H9 (cell line): ENCODE data around the gene PHF20. TPM values are rescaled to one million over a fixed set of nuclear protein-coding genes. Genes with fewer than 3 reads are reported as not detected.

Experiments
- DNase-seq: peaks from one replicate; pipeline ENCODE4 v3.0.0-alpha.2; 2017
- H2AFZ ChIP-seq: one replicate; pipeline ENCODE4 v1.6.1; 2013; ENCODE audit warnings: mild to moderate bottlenecking, low read length, control low read depth, moderate library complexity
- H2AK5ac ChIP-seq: 2 replicates; pipeline ENCODE4 v1.6.1; 2013; ENCODE audit warnings: low read length, control low read depth, mixed read lengths; ENCODE audit not compliant: insufficient read length
- H2BK120ac ChIP-seq: one replicate; pipeline ENCODE4 v1.6.1; 2013; ENCODE audit warnings: low read depth, mild to moderate bottlenecking, low read length, control low read depth, inconsistent platforms; ENCODE audit not compliant: poor library complexity, severe bottlenecking
- H2BK12ac ChIP-seq: 2 replicates; pipeline ENCODE4 v1.6.1; 2013; ENCODE audit warnings: low read length, control low read depth, mixed read lengths, low read depth; ENCODE audit not compliant: insufficient read length
- H2BK15ac ChIP-seq: 2 replicates; pipeline ENCODE4 v1.6.1; 2013; ENCODE audit warnings: low read depth, low read length, control low read depth
- H2BK20ac ChIP-seq: one replicate; pipeline ENCODE4 v1.6.1; 2013; ENCODE audit warnings: low read depth, mild to moderate bottlenecking, low read length, control low read depth, inconsistent platforms; ENCODE audit not compliant: poor library complexity, severe bottlenecking
- H2BK5ac ChIP-seq: 2 replicates; pipeline ENCODE4 v1.6.1; 2013; ENCODE audit warnings: low read length, control low read depth, mixed read lengths; ENCODE audit not compliant: insufficient read length
- H3K14ac ChIP-seq: 2 replicates; pipeline ENCODE4 v1.6.1; 2013; ENCODE audit warnings: low read length, control low read depth; ENCODE audit not compliant: insufficient read depth
- H3K18ac ChIP-seq: 2 replicates; pipeline ENCODE4 v1.6.1; 2013; ENCODE audit warnings: low read depth, mild to moderate bottlenecking, mixed read lengths, low read length, control low read depth; ENCODE audit not compliant: insufficient read length
- H3K23ac ChIP-seq: 2 replicates; pipeline ENCODE4 v1.6.1; 2013; ENCODE audit warnings: low read length, control low read depth, mixed read lengths, low read depth; ENCODE audit not compliant: insufficient read length
- H3K23me2 ChIP-seq: 2 replicates; pipeline ENCODE4 v1.6.1; 2013; ENCODE audit warnings: low read depth, mild to moderate bottlenecking, mixed read lengths, low read length, control low read depth; ENCODE audit not compliant: insufficient read length, poor library complexity, severe bottlenecking
- H3K27ac ChIP-seq: 2 replicates; pipeline ENCODE4 v1.5.1; 2013; ENCODE audit warnings: low read length, control low read depth, mixed read lengths, low read depth; ENCODE audit not compliant: insufficient read length
- H3K27me3 ChIP-seq: 2 replicates; pipeline ENCODE4 v1.6.1; 2013; ENCODE audit warnings: low read length, control low read depth, inconsistent platforms; ENCODE audit not compliant: insufficient read depth
- H3K4ac ChIP-seq: 2 replicates; pipeline ENCODE4 v1.6.1; 2013; ENCODE audit warnings: low read depth, mild to moderate bottlenecking, control low read depth, inconsistent platforms, low read length, moderate library complexity
- H3K4me1 ChIP-seq: 2 replicates; pipeline ENCODE4 v1.6.1; 2013; ENCODE audit warnings: low read length, control low read depth, inconsistent platforms; ENCODE audit not compliant: insufficient read depth
- H3K4me2 ChIP-seq: 2 replicates; pipeline ENCODE4 v1.6.1; 2013; ENCODE audit warnings: low read length, control low read depth, mixed read lengths; ENCODE audit not compliant: insufficient read length, insufficient read depth
- H3K56ac ChIP-seq: 2 replicates; pipeline ENCODE4 v1.6.1; 2013; ENCODE audit warnings: low read depth, mild to moderate bottlenecking, mixed read lengths, low read length, control low read depth; ENCODE audit not compliant: insufficient read length
- H3K79me1 ChIP-seq: 2 replicates; pipeline ENCODE4 v1.6.1; 2013; ENCODE audit warnings: low read depth, mild to moderate bottlenecking, moderate library complexity, low read length, control low read depth, inconsistent platforms; ENCODE audit not compliant: insufficient read depth, poor library complexity, severe bottlenecking
- H3K79me2 ChIP-seq: 2 replicates; pipeline ENCODE4 v1.6.1; 2013; ENCODE audit warnings: low read length, control low read depth, inconsistent platforms; ENCODE audit not compliant: insufficient read depth
- H3K9ac ChIP-seq: 2 replicates; pipeline ENCODE4 v1.6.1; 2013; ENCODE audit warnings: low read length, control low read depth, mixed read lengths; ENCODE audit not compliant: insufficient read length; ENCODE audit errors: extremely low read depth
- H3K9me3 ChIP-seq: one replicate; pipeline ENCODE4 v1.6.1; 2013; ENCODE audit warnings: low read depth, low read length, inconsistent platforms; ENCODE audit not compliant: control insufficient read depth
- H3T11ph ChIP-seq: one replicate; pipeline ENCODE4 v1.6.1; 2013; ENCODE audit warnings: mild to moderate bottlenecking, low read length, control low read depth, inconsistent platforms
- H4K20me1 ChIP-seq: one replicate; pipeline ENCODE4 v1.6.1; 2013; ENCODE audit not compliant: control insufficient read depth, insufficient read length, insufficient read depth
- H4K5ac ChIP-seq: 2 replicates; pipeline ENCODE4 v1.6.1; 2013; ENCODE audit warnings: low read depth, mild to moderate bottlenecking, mixed read lengths, low read length, control low read depth; ENCODE audit not compliant: insufficient read length
- H4K8ac ChIP-seq: replicated peaks from 2 replicates; pipeline ENCODE4 v1.6.1; 2013; ENCODE audit warnings: low read length, control low read depth, mixed read lengths, low read depth; ENCODE audit not compliant: insufficient read length
- H4K91ac ChIP-seq: 2 replicates; pipeline ENCODE4 v1.6.1; 2013; ENCODE audit warnings: low read depth, mild to moderate bottlenecking, moderate library complexity, mixed read lengths, low read length, control low read depth; ENCODE audit not compliant: insufficient read length
- H3K27ac Mint-ChIP-seq, 3 experiments: 2 replicates in 2 of 3; 3 replicates in 1 of 3; pipeline ENCODE4 v1.8.0; 2020 to 2021; ENCODE audit warnings: mixed read lengths in 3 of 3, mild to moderate bottlenecking in 1 of 3, moderate library complexity in 1 of 3
- H3K27me3 Mint-ChIP-seq: 2 replicates; pipeline ENCODE4 v1.8.0; 2021; ENCODE audit warnings: low read depth, mild to moderate bottlenecking, moderate library complexity, mixed read lengths
- H3K36me3 Mint-ChIP-seq, 3 experiments: 2 replicates in 2 of 3; 3 replicates in 1 of 3; pipeline ENCODE4 v1.8.0; 2020 to 2021; ENCODE audit warnings: low read depth in 3 of 3, mixed read lengths in 3 of 3; ENCODE audit not compliant: insufficient read depth in 1 of 3
- H3K4me1 Mint-ChIP-seq, 2 experiments: 2 replicates each; pipeline ENCODE4 v1.8.0; 2020; ENCODE audit warnings: mixed read lengths in 2 of 2
- H3K4me3 Mint-ChIP-seq, 2 experiments: 2 replicates in 1 of 2; 3 replicates in 1 of 2; pipeline ENCODE4 v1.8.0; 2020 to 2021; ENCODE audit warnings: mild to moderate bottlenecking in 2 of 2, mixed read lengths in 2 of 2, moderate library complexity in 1 of 2
- H3K9me3 Mint-ChIP-seq, 2 experiments: 2 replicates in 1 of 2; 3 replicates in 1 of 2; pipeline ENCODE4 v1.8.0; 2020; ENCODE audit warnings: mild to moderate bottlenecking in 2 of 2, mixed read lengths in 2 of 2, moderate library complexity in 1 of 2
- CTCF ChIP-seq: fragments of 200-600 bp; sonication (generic); conservative IDR thresholded peaks from 3 replicates; pipeline ENCODE4 v1.8.0; 2021; ENCODE audit warnings: antibody characterized with exemption, mild to moderate bottlenecking
- total RNA-seq: library from RNA; stranded (reverse); gene quantifications from 2 replicates; pipeline ENCODE4 v1.2.1, GENCODE V29; 2021

PHF20 gene
- total RNA-seq, 1 experiment from 2014 or later, result 50.3 TPM

DNA sequence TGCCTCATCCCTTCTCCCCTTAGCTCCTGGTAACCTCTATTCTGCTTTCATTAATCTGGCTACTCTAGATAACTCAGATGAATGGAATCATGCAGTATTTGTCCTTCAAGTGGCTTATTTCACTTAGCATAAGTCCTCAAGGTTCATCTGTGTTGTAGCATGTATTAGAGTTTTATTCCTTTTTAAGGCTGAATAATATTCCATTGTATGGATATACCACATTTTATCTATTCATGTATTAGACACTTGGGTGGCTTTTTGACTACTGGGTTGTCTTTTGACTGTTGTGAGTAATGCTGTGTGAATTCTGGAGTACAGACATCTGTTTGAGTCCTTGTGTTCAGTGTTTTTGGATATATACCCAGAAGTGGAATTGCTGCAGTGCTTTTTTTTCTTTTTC lies 58.4 kb downstream of the PHF20 start:
- Histone ChIP-seq H2BK120ac (no peak overlapping the region), H3K18ac (no peak overlapping the region), H3K79me2 (peaks cover 5% of the 10 kb centered on the region; the same call in 1 of the 2 replicates), H3T11ph (no peak overlapping the region), H3K4me1 (no peaks in the 10 kb centered on the region), H2AK5ac (no peak overlapping the region), H3K27me3 (no peaks in the 10 kb centered on the region), H2BK20ac (no peak overlapping the region), H2BK15ac (no peak overlapping the region), H3K4ac (no peak overlapping the region), H4K91ac (no peak overlapping the region), H4K8ac (no peak overlapping the region), H2AFZ (no peak overlapping the region), H3K4me2 (no peak overlapping the region), H4K20me1 (no peaks in the 10 kb centered on the region), H3K9ac (no peak overlapping the region), H4K5ac (no peak overlapping the region), H3K79me1 (peaks cover 3% of the 10 kb centered on the region), H2BK12ac (no peak overlapping the region), H3K23ac (no peak overlapping the region), H3K56ac (no peak overlapping the region), H3K14ac (no peak overlapping the region), H3K27ac (no peak overlapping the region), H3K23me2 (no peaks in the 10 kb centered on the region), H3K9me3 (no peaks in the 10 kb centered on the region), H2BK5ac (no peak overlapping the region)
- peaks cover 11 to 21% (median 16%) of the 10 kb centered on the region in 3 experiments for H3K36me3 Mint-ChIP-seq
- H3K27me3 Mint-ChIP-seq, result no peaks in the 10 kb centered on the region
- H3K9me3 Mint-ChIP-seq, result no peaks in the 10 kb centered on the region
- H3K4me3 Mint-ChIP-seq, result no peak overlapping the region
- DNase-seq, result no peak
- TF ChIP-seq CTCF, result no peak
- H3K4me1 Mint-ChIP-seq, result no peaks in the 10 kb centered on the region
- no peak overlapping the region for H3K27ac Mint-ChIP-seq
